Epithelial cell of esophagus (primary cell): ENCODE data around the gene AUTS2.

Experiments
- DNase-seq: peaks from one replicate; pipeline ENCODE4 v3.0.0; 2010; ENCODE audit warnings: low read depth
- H3K4me3 ChIP-seq: 2 replicates; pipeline ENCODE4 v1.5.1; 2011; ENCODE audit warnings: mild to moderate bottlenecking, low read length, control low read depth
- CTCF ChIP-seq: IDR thresholded peaks from 2 replicates; pipeline ENCODE4 v1.5.1; 2011; ENCODE audit warnings: low read depth, mild to moderate bottlenecking, low read length, control low read depth, inconsistent platforms; ENCODE audit not compliant: insufficient read depth; ENCODE audit errors: missing control alignments

Gene AUTS2

GRCh38 chr7:70657571-70657970, 1059.3 kb downstream of the AUTS2 start:
- TF ChIP-seq CTCF, result no peak
- no peak for DNase-seq
- no peak overlapping the region for H3K4me3 ChIP-seq

- no peak for DNase-seq
- H3K4me3 ChIP-seq, result no peak overlapping the region
Measured at GRCh38 chr7:70657989-70658632, 1059.8 kb downstream of the AUTS2 start.

GRCh38 chr7:70659263-70659662, 1061.0 kb downstream of the AUTS2 start:
- no peak overlapping the region for H3K4me3 ChIP-seq
- peak; percentile 17 for DNase-seq
- TF ChIP-seq CTCF, result no peak

More at GRCh38 chr7:70657989-70658632, 1059.8 kb downstream of the AUTS2 start:
- TF ChIP-seq CTCF, result no peak

- no peak for TF ChIP-seq CTCF
- no peak overlapping the region for H3K4me3 ChIP-seq
- no peak for DNase-seq
Measured at GRCh38 chr7:70660154-70660818, 1062.0 kb downstream of the AUTS2 start.

GRCh38 chr7:70660819-70661191, 1062.5 kb downstream of the AUTS2 start:
- TF ChIP-seq CTCF, result no peak
- H3K4me3 ChIP-seq, result no peak overlapping the region
- no peak for DNase-seq

DNA sequence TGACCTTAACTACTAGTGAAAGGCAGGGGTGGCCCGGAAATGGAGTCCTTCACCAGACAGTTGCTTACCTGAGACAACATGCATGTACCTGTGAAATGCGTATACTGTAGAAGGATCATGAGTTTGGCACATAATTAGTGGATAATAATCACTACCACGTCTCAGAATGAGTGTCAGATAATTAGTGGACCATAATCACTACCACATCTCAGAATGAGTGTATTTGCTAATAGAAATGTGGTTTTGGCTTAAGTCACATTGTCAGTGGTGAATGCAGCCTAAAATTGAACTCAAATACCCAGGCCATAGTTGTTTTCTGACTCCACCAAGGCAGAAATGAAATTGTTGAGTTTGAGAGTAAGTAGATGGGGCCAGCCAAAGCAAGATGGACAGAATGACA, 1065.4 kb downstream of the AUTS2 start:
- no peak overlapping the region for H3K4me3 ChIP-seq
- no peak for DNase-seq
- TF ChIP-seq CTCF, result no peak

- no peak for DNase-seq
- no peak for TF ChIP-seq CTCF
Measured at GRCh38 chr7:70665997-70666396, 1067.7 kb downstream of the AUTS2 start.

More at GRCh38 chr7:70665997-70666396, 1067.7 kb downstream of the AUTS2 start:
- no peak overlapping the region for H3K4me3 ChIP-seq
